Smooth muscle cell (in vitro differentiated cells): ENCODE measurements around the gene BIRC6. TPM values are rescaled to one million over a fixed set of nuclear protein-coding genes. Genes with fewer than 3 reads are reported as not detected.
A peak's percentile ranks its signal among the peaks of the same experiment; 100 is the strongest.
"Not testable (repeated sequence)": the region's sequence is repeated elsewhere in the genome, so short reads cannot be mapped to it uniquely, and the experiment has no call there.

Source experiments
- DNase-seq: peaks from one replicate; lab custom pipeline; 2025; ENCODE audit not compliant: unreplicated experiment; lab: John Stamatoyannopoulos, UW
- H2AFZ ChIP-seq: fragments of 200-600 bp; sonication (generic); 2 replicates; pipeline ENCODE4 v1.6.0; 2016; ENCODE audit warnings: antibody characterized with exemption, low read depth, mild to moderate bottlenecking
- H3F3A ChIP-seq: fragments of 200-600 bp; sonication (generic); 2 replicates; pipeline ENCODE4 v1.6.0; 2017; ENCODE audit warnings: antibody characterized with exemption, low read depth
- H3K27ac ChIP-seq: fragments of 200-600 bp; sonication (generic); 2 replicates; pipeline ENCODE4 v1.5.1; 2016; ENCODE audit warnings: low read depth, mild to moderate bottlenecking
- H3K27me3 ChIP-seq: fragments of 200-600 bp; sonication (generic); 2 replicates; pipeline ENCODE4 v1.6.1; 2016; ENCODE audit warnings: low read depth, mild to moderate bottlenecking
- H3K36me3 ChIP-seq: fragments of 200-600 bp; sonication (generic); 2 replicates; pipeline ENCODE4 v1.5.1; 2016; ENCODE audit warnings: low read depth
- H3K4me1 ChIP-seq: fragments of 200-600 bp; sonication (generic); 2 replicates; pipeline ENCODE4 v1.5.1; 2016; ENCODE audit warnings: low read depth
- H3K4me2 ChIP-seq: fragments of 200-600 bp; sonication (generic); 2 replicates; pipeline ENCODE4 v1.6.0; 2016; ENCODE audit warnings: mild to moderate bottlenecking
- H3K4me3 ChIP-seq: fragments of 200-600 bp; sonication (generic); 2 replicates; pipeline ENCODE4 v1.5.1; 2016; ENCODE audit warnings: mild to moderate bottlenecking
- H3K79me2 ChIP-seq: fragments of 200-600 bp; sonication (generic); 2 replicates; pipeline ENCODE4 v1.6.0; 2016; ENCODE audit warnings: low read depth, mild to moderate bottlenecking
- H3K9ac ChIP-seq: fragments of 200-600 bp; sonication (generic); 2 replicates; pipeline ENCODE4 v1.6.0; 2016; ENCODE audit warnings: low read depth
- H3K9me3 ChIP-seq: fragments of 200-600 bp; sonication (generic); replicated peaks from 2 replicates; pipeline ENCODE4 v1.5.1; 2016; ENCODE audit warnings: low read depth
- H4K20me1 ChIP-seq: fragments of 200-600 bp; sonication (generic); 2 replicates; pipeline ENCODE4 v1.6.0; 2016; ENCODE audit warnings: low read depth
- WGBS: methylation state at CpG from one replicate; pipeline ENCODE4 v1.1.7; 2016; ENCODE audit warnings: low lambda C conversion rate; 5-methylcytosine and 5-hydroxymethylcytosine counted together
- polyA plus RNA-seq: library from polyadenylated mRNA; unstranded; fragments of >200 nt; fragmentation: Nextera tagmentation; extraction: Ambion mirVana; gene quantifications from 2 replicates; pipeline ENCODE4 v1.2.1, GENCODE V29; 2016
- total RNA-seq: library from RNA; depleted of rRNA; stranded (reverse); fragments of >200 nt; gene quantifications from 2 replicates; pipeline ENCODE4 v1.2.3, GENCODE V29; 2014
- TF ChIP-seq, protein P1 (sequence below): fragments of 200-600 bp; sonication (generic); IDR thresholded peaks from 2 replicates; pipeline ENCODE4 v1.5.1; 2017; ENCODE audit warnings: borderline replicate concordance, mild to moderate bottlenecking, antibody characterized with exemption; ENCODE audit not compliant: insufficient read depth, poor library complexity, severe bottlenecking

The BIRC6 gene
- total and polyA plus RNA-seq, 2 experiments from 2014 or later, result 12.4 to 79.8 TPM

DNA sequence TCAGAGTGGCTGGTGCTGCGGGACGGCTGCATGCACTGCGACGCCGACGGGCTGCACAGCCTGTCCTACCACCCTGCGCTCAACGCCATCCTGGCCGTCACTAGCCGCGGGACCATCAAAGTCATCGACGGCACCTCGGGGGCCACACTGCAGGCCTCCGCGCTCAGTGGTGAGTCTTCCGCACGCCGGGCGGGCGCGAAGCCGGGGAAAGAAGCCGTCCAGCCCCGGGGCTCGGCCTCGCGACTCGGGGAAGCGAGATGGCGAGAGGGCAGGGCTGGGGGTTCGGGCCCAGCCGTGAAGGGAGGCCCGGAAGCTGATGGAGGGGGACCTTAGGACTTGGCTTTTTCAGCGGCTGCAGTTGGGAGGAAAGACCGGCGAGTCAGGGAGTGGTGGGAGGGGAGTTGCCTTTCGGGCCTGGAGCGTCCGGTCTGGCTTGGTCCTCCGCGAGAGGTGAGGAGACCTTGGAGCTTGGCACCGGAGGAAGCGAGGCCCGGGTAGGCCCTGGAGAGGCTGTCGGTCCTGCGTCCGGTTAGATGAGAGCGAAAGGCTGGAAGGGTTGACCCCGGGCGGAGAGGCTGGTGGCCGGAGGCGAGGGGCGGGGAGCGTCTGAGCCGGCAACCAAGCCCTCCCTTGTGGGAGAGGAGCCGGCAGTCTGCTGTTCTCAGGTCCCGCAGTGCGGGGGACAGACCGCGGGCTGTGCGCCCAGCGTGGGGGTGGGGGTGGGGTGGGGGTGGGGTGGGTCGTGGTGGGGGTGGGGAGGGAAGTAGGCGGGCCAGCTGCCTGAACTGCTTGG is 691 bp downstream of the BIRC6 start:
- 2% methylated on average over 45 of the region's 65 CpGs for WGBS
- Histone ChIP-seq H2AFZ (peak overlapping the region; percentile 19), H3K4me2 (peak overlapping the region; percentile 92), H3K4me1 (peaks cover 22% of the 10 kb centered on the region), H3K9ac (peak overlapping the region; percentile 90), H3F3A (peaks cover 13% of the 10 kb centered on the region), H3K9me3 (no peaks in the 10 kb centered on the region), H3K27ac (peak overlapping the region; percentile 88), H4K20me1 (peaks cover 45% of the 10 kb centered on the region), H3K27me3 (no peaks in the 10 kb centered on the region), H3K79me2 (peaks cover 46% of the 10 kb centered on the region), H3K36me3 (no peaks in the 10 kb centered on the region), H3K4me3 (peak overlapping the region; percentile 82)
- DNase-seq, result peak; percentile 57
- TF ChIP-seq, protein P1, sequence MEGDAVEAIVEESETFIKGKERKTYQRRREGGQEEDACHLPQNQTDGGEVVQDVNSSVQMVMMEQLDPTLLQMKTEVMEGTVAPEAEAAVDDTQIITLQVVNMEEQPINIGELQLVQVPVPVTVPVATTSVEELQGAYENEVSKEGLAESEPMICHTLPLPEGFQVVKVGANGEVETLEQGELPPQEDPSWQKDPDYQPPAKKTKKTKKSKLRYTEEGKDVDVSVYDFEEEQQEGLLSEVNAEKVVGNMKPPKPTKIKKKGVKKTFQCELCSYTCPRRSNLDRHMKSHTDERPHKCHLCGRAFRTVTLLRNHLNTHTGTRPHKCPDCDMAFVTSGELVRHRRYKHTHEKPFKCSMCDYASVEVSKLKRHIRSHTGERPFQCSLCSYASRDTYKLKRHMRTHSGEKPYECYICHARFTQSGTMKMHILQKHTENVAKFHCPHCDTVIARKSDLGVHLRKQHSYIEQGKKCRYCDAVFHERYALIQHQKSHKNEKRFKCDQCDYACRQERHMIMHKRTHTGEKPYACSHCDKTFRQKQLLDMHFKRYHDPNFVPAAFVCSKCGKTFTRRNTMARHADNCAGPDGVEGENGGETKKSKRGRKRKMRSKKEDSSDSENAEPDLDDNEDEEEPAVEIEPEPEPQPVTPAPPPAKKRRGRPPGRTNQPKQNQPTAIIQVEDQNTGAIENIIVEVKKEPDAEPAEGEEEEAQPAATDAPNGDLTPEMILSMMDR, result no peak

DNA sequence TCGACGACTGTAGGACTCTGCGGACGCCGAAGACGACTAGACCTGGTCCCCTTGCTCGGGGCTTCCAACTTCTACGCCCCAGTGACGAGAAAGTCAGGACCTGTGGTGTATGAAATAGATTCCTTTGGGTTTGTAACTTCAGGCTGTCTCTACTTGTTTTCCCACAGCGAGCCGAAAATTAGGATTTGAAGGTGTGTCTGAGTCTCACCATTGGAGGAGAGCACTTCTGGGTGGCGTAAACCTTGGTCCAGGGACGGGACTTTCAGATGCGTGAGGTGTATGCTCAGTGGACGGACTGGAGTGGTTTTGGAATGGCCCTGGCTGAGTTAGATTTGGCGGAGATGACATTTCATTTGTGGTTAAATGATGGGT is 1.3 kb downstream of the BIRC6 start:
- Histone ChIP-seq H3K27me3 (no peaks in the 10 kb centered on the region), H4K20me1 (peaks cover 51% of the 10 kb centered on the region), H3F3A (peaks cover 16% of the 10 kb centered on the region), H3K79me2 (peaks cover 52% of the 10 kb centered on the region), H2AFZ (no peak overlapping the region), H3K4me2 (peak overlapping the region; percentile 92), H3K27ac (peak overlapping the region; percentile 80), H3K36me3 (no peaks in the 10 kb centered on the region), H3K9ac (peak overlapping the region; percentile 90), H3K4me3 (peak overlapping the region; percentile 82), H3K4me1 (peaks cover 22% of the 10 kb centered on the region), H3K9me3 (no peaks in the 10 kb centered on the region)
- TF ChIP-seq, protein P1, result no peak
- peak; percentile 25 for DNase-seq
- WGBS, result 5% methylated on average over 15 of the region's 16 CpGs

DNA sequence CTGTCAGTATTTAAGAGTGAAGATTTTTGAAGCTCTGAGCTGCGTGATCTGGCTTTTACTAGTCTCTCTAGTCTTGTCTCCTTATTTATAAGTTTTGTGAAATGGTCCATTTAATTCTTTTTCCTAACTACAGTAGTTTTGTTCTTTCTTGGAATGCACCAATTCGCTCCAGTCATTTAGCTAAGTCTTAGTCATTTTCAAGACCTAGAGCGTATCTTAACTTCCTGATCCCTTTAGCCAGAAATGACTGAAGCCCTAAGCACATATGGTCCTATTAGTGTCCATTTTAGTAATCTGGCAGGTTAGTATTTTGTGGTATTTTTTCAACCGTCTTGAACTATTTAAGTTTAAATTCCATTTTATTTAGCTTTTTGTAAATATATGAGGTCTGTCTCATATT is 3.6 kb downstream of the BIRC6 start:
- no peak for DNase-seq
- Histone ChIP-seq H3K27me3 (no peaks in the 10 kb centered on the region), H3K4me2 (peak overlapping the region; percentile 92), H3F3A (peaks cover 17% of the 10 kb centered on the region), H3K9me3 (no peaks in the 10 kb centered on the region), H4K20me1 (peaks cover 74% of the 10 kb centered on the region), H3K27ac (peak overlapping the region; percentile 64), H3K36me3 (no peaks in the 10 kb centered on the region), H3K79me2 (peaks cover 75% of the 10 kb centered on the region), H3K4me1 (peaks cover 22% of the 10 kb centered on the region), H3K9ac (no peak overlapping the region), H3K4me3 (no peak overlapping the region), H2AFZ (no peak overlapping the region)
- TF ChIP-seq, protein P1, result no peak
- WGBS, result 45% methylated on average over 4 of the region's 4 CpGs

DNA sequence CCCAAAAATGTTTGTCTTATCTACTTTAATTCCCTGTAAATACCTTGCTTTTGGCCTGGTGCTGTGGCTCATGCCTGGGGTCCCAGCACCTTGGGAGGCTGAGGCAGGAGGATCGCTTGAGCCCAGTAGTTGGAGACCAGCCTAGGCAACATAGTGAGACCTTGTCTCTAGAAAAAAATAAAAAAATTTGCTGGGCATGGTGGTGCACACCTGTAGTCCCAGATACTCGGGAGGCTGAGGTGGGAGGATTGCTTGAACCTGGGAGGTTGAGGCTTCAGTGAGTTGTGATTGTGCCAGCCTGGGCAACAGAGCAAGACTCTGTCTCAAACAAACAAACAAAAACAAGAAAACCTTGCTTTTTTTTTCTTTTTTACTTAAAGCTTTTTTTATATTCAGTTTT is 6.2 kb downstream of the BIRC6 start:
- Histone ChIP-seq H3F3A (peaks cover 17% of the 10 kb centered on the region), H3K79me2 (peaks cover 100% of the 10 kb centered on the region), H3K4me1 (peaks cover 22% of the 10 kb centered on the region), H4K20me1 (peaks cover 100% of the 10 kb centered on the region)
- DNase-seq, H2AFZ ChIP-seq, H3K27me3 ChIP-seq, H3K36me3 ChIP-seq, H3K4me2 ChIP-seq, H3K27ac ChIP-seq, H3K4me3 ChIP-seq, H3K9me3 ChIP-seq, H3K9ac ChIP-seq: not testable (repeated sequence)
- 98% methylated on average over 2 of the region's 2 CpGs for WGBS
